ENCODE measurements around the gene PDE8A. TPM values are rescaled to one million over a fixed set of nuclear protein-coding genes. Genes with fewer than 3 reads are reported as not detected.

PDE8A gene
- total RNA-seq, 2 donors from 2014 or later = 34.2 to 50.1 TPM

DNA sequence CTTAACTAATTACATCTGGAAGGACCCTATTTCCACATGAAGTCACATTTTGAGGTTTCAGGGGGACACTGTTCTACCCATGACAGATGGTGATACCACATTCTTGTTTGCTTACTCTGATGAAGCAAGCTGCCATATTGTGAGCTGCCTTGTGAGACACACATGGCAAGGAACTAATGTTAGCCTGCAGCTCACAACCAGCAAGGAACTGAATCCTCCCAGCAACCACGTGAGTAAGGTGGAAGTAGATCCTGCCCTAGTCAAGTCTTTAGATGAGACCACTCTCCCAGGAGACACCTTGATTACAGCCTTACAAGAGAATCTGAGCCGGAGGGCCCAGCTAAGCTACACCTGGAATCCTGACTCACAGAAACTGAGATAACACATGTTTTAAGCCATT is 160.1 kb downstream of the PDE8A start:
- TF ChIP-seq POLR2A (IDR thresholded peaks at IDR 0.05) = no peak
- TF ChIP-seq, protein P1, sequence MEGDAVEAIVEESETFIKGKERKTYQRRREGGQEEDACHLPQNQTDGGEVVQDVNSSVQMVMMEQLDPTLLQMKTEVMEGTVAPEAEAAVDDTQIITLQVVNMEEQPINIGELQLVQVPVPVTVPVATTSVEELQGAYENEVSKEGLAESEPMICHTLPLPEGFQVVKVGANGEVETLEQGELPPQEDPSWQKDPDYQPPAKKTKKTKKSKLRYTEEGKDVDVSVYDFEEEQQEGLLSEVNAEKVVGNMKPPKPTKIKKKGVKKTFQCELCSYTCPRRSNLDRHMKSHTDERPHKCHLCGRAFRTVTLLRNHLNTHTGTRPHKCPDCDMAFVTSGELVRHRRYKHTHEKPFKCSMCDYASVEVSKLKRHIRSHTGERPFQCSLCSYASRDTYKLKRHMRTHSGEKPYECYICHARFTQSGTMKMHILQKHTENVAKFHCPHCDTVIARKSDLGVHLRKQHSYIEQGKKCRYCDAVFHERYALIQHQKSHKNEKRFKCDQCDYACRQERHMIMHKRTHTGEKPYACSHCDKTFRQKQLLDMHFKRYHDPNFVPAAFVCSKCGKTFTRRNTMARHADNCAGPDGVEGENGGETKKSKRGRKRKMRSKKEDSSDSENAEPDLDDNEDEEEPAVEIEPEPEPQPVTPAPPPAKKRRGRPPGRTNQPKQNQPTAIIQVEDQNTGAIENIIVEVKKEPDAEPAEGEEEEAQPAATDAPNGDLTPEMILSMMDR (IDR thresholded peaks at IDR 0.05) = no peak
- H3K4me3 ChIP-seq = no peak overlapping the region
- no peaks in the 10 kb centered on the region for H3K27me3 ChIP-seq
- H3K36me3 ChIP-seq (replicated peaks in 1 of 2; ENCODE audit: insufficient read depth in 1 of 2, low read depth in 2 of 2) = peaks cover 0 to 14% of the 10 kb centered on the region in 2 donors
- intact Hi-C loops (cut with DNase I) = no loop called here
- no peak for ATAC-seq
- no peaks in the 10 kb centered on the region for H3K4me1 ChIP-seq
- DNase-seq = no peak
- H3K27ac ChIP-seq = no peak overlapping the region
- WGBS, 2 donors = 65 to 100% methylated on average over 1 to 2 of the region's 2 CpGs
- H3K9me3 ChIP-seq = no peaks in the 10 kb centered on the region

DNA sequence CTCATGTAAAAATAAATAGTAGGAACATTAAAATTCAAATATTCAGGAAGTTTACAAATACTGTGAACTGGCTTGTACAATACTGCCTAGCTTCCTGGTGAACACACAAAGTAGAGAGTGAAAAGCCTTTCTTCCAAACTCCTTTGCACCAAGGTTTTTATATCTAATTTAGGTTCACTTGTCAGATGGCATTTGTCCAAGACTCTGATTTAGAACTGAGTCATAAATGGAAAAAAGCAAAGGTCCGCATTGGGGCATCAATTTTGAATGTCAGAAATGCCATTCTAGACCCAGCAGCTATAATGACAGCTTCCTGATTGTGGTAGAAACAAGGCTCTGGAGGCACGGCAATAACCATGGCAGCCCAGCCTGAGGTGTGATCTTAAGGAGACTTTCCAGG is 160.7 kb downstream of the PDE8A start:
- H3K4me3 ChIP-seq = no peak overlapping the region
- WGBS, 2 donors = 51 to 64% methylated on average over 2 of the region's 2 CpGs
- H3K27ac ChIP-seq = no peak overlapping the region
- H3K9me3 ChIP-seq = no peaks in the 10 kb centered on the region
- DNase-seq (no peak), ATAC-seq (no peak)
- TF ChIP-seq, protein P1 (IDR thresholded peaks at IDR 0.05) = no peak
- TF ChIP-seq POLR2A (IDR thresholded peaks at IDR 0.05) = no peak
- no peaks in the 10 kb centered on the region for H3K4me1 ChIP-seq
- intact Hi-C loops (cut with DNase I) = no loop called here
- peaks cover 0 to 11% of the 10 kb centered on the region in 2 donors for H3K36me3 ChIP-seq (replicated peaks in 1 of 2; ENCODE audit: insufficient read depth in 1 of 2, low read depth in 2 of 2)
- H3K27me3 ChIP-seq = no peaks in the 10 kb centered on the region

GRCh38 chr15:85149465-85150129 is 167.9 kb downstream of the PDE8A start:
- Histone ChIP-seq H3K27me3 (no peaks in the 10 kb centered on the region), H3K27ac (no peak overlapping the region), H3K4me1 (no peaks in the 10 kb centered on the region), H3K9me3 (no peaks in the 10 kb centered on the region), H3K36me3 (replicated peaks in 1 of 2; ENCODE audit: insufficient read depth in 1 of 2, low read depth in 2 of 2) (no peaks in the 10 kb centered on the region), H3K4me3 (no peak overlapping the region)
- ATAC-seq (no peak), DNase-seq (no peak)
- TF ChIP-seq POLR2A (IDR thresholded peaks at IDR 0.05) = no peak
- TF ChIP-seq, protein P1 (IDR thresholded peaks at IDR 0.05) = no peak
- intact Hi-C loops (cut with DNase I) = no loop called here
- WGBS, 2 donors = 59 to 67% methylated on average over 5 of the region's 5 CpGs

- Histone ChIP-seq H3K27me3 (no peaks in the 10 kb centered on the region), H3K4me1 (no peaks in the 10 kb centered on the region), H3K36me3 (replicated peaks in 1 of 2; ENCODE audit: insufficient read depth in 1 of 2, low read depth in 2 of 2) (no peaks in the 10 kb centered on the region), H3K27ac (no peak overlapping the region), H3K9me3 (no peaks in the 10 kb centered on the region), H3K4me3 (no peak overlapping the region)
- DNase-seq = no peak
- 61 to 65% methylated on average over 2 of the region's 2 CpGs for WGBS, 2 donors
- intact Hi-C loops (cut with DNase I) = no loop called here
- no peak for ATAC-seq
- TF ChIP-seq POLR2A (IDR thresholded peaks at IDR 0.05) = no peak
- TF ChIP-seq, protein P1 (IDR thresholded peaks at IDR 0.05) = no peak
Observed at GRCh38 chr15:85150130-85150480, 168.4 kb downstream of the PDE8A start.

GRCh38 chr15:85151145-85151544 is 169.5 kb downstream of the PDE8A start:
- Histone ChIP-seq H3K27ac (no peak overlapping the region), H3K4me1 (no peaks in the 10 kb centered on the region), H3K9me3 (no peaks in the 10 kb centered on the region), H3K4me3 (no peak overlapping the region), H3K27me3 (no peaks in the 10 kb centered on the region), H3K36me3 (replicated peaks in 1 of 2; ENCODE audit: insufficient read depth in 1 of 2, low read depth in 2 of 2) (no peaks in the 10 kb centered on the region)
- DNase-seq = no peak
- 75 to 78% methylated on average over 7 of the region's 7 CpGs for WGBS, 2 donors
- no peak for ATAC-seq
- no peak for TF ChIP-seq POLR2A (IDR thresholded peaks at IDR 0.05)
- TF ChIP-seq, protein P1 (IDR thresholded peaks at IDR 0.05) = no peak
- intact Hi-C loops (cut with DNase I) = no loop called here
